HCT116 (cell line): Measurements from ENCODE around the gene KRTAP12-3.

Experiments
- EGR1 ChIP-seq: IDR thresholded peaks from 2 replicates; pipeline ENCODE4 v1.6.1; 2012; ENCODE audit warnings: low read depth
- EZH2phosphoT487 ChIP-seq: fragments of 200-600 bp; IDR thresholded peaks from 2 replicates; pipeline ENCODE4 v1.6.1; 2018; ENCODE audit warnings: antibody characterized with exemption, borderline replicate concordance
- POLR2A ChIP-seq: IDR thresholded peaks from 2 replicates; pipeline ENCODE4 v1.7.0; 2011; ENCODE audit warnings: borderline replicate concordance; ENCODE audit not compliant: insufficient read depth, insufficient read length; ENCODE audit errors: extremely low read depth
- POLR2AphosphoS5 ChIP-seq: IDR thresholded peaks from 2 replicates; pipeline ENCODE4 v1.6.1; 2011; ENCODE audit warnings: mild to moderate bottlenecking, low read depth, low read length, moderate library complexity
- RAD21 ChIP-seq: IDR thresholded peaks from 2 replicates; pipeline ENCODE4 v1.6.1; 2012; ENCODE audit warnings: low read depth, mild to moderate bottlenecking
- SP1 ChIP-seq: IDR thresholded peaks from 2 replicates; pipeline ENCODE4 v1.6.1; 2012; ENCODE audit warnings: low read depth
- ZFX ChIP-seq: fragments of 450-650 bp; IDR thresholded peaks from 2 replicates; pipeline ENCODE4 v1.6.1; 2017
- ZNF274 ChIP-seq: fragments of 200-500 bp; sonication (Bioruptor generic); IDR thresholded peaks from 2 replicates; pipeline ENCODE4 v1.6.1; 2014; ENCODE audit warnings: mild to moderate bottlenecking, low read depth, low read length, inconsistent platforms
- TF ChIP-seq, protein P1 (sequence below), 3 experiments: fragments of 200-600 bp in 1 of 3; sonication (generic) in 1 of 3; IDR thresholded peaks in 2 of 3; conservative IDR thresholded peaks in 1 of 3; 2 replicates each; pipeline ENCODE4 v1.5.1; 2012 to 2017; ENCODE audit warnings: low read depth in 2 of 3, low read length in 2 of 3, antibody characterized with exemption in 1 of 3, borderline replicate concordance in 1 of 3, control low read depth in 1 of 3, mild to moderate bottlenecking in 1 of 3, mixed read lengths in 1 of 3, mixed run types in 1 of 3, moderate library complexity in 1 of 3; ENCODE audit not compliant: insufficient read depth in 1 of 3
- TF ChIP-seq, protein P2 (sequence below): IDR thresholded peaks from 2 replicates; pipeline ENCODE4 v1.6.1; 2012; ENCODE audit warnings: low read depth
- TF ChIP-seq, protein P3 (sequence below): IDR thresholded peaks from 2 replicates; pipeline ENCODE4 v1.6.1; 2011; ENCODE audit warnings: mild to moderate bottlenecking, low read length, moderate library complexity; ENCODE audit not compliant: insufficient replicate concordance; ENCODE audit errors: extremely low read depth

DNA sequence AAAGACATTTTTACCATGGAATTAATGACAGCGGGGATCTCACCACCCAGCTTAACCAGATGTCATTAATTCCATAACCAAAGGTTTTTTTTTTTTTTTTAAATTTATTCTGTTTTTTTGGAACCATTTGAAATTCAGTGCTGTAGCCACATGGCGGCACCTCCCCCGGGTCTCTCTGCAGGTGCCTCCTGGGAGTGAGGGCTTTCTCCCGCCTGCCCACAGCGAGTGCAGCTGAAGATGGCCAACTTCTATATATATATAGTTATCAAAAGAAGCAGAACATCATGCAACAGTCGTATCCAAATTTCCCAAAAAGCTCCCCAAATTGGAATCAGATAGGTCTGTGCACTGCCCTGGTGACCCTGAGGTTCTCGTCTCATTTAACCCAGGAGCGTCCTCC lies 42.3 kb upstream of the KRTAP12-3 start:
- TF ChIP-seq, protein P1, sequence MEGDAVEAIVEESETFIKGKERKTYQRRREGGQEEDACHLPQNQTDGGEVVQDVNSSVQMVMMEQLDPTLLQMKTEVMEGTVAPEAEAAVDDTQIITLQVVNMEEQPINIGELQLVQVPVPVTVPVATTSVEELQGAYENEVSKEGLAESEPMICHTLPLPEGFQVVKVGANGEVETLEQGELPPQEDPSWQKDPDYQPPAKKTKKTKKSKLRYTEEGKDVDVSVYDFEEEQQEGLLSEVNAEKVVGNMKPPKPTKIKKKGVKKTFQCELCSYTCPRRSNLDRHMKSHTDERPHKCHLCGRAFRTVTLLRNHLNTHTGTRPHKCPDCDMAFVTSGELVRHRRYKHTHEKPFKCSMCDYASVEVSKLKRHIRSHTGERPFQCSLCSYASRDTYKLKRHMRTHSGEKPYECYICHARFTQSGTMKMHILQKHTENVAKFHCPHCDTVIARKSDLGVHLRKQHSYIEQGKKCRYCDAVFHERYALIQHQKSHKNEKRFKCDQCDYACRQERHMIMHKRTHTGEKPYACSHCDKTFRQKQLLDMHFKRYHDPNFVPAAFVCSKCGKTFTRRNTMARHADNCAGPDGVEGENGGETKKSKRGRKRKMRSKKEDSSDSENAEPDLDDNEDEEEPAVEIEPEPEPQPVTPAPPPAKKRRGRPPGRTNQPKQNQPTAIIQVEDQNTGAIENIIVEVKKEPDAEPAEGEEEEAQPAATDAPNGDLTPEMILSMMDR (IDR thresholded peaks at IDR 0.05 in 2 of 3, conservative IDR thresholded peaks at IDR 0.05 in 1 of 3; ENCODE audit: borderline replicate concordance in 1 of 3, insufficient read depth in 1 of 3, low read depth in 2 of 3, low read length in 2 of 3), result no peak
- TF ChIP-seq POLR2A, result no peak
- no peak for TF ChIP-seq ZNF274
- no peak for TF ChIP-seq RAD21
- no peak for TF ChIP-seq POLR2AphosphoS5
- TF ChIP-seq, protein P2, sequence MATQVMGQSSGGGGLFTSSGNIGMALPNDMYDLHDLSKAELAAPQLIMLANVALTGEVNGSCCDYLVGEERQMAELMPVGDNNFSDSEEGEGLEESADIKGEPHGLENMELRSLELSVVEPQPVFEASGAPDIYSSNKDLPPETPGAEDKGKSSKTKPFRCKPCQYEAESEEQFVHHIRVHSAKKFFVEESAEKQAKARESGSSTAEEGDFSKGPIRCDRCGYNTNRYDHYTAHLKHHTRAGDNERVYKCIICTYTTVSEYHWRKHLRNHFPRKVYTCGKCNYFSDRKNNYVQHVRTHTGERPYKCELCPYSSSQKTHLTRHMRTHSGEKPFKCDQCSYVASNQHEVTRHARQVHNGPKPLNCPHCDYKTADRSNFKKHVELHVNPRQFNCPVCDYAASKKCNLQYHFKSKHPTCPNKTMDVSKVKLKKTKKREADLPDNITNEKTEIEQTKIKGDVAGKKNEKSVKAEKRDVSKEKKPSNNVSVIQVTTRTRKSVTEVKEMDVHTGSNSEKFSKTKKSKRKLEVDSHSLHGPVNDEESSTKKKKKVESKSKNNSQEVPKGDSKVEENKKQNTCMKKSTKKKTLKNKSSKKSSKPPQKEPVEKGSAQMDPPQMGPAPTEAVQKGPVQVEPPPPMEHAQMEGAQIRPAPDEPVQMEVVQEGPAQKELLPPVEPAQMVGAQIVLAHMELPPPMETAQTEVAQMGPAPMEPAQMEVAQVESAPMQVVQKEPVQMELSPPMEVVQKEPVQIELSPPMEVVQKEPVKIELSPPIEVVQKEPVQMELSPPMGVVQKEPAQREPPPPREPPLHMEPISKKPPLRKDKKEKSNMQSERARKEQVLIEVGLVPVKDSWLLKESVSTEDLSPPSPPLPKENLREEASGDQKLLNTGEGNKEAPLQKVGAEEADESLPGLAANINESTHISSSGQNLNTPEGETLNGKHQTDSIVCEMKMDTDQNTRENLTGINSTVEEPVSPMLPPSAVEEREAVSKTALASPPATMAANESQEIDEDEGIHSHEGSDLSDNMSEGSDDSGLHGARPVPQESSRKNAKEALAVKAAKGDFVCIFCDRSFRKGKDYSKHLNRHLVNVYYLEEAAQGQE, result no peak
- TF ChIP-seq SP1, result no peak
- no peak for TF ChIP-seq EGR1
- no peak for TF ChIP-seq ZFX
- no peak for TF ChIP-seq EZH2phosphoT487
- TF ChIP-seq, protein P3, sequence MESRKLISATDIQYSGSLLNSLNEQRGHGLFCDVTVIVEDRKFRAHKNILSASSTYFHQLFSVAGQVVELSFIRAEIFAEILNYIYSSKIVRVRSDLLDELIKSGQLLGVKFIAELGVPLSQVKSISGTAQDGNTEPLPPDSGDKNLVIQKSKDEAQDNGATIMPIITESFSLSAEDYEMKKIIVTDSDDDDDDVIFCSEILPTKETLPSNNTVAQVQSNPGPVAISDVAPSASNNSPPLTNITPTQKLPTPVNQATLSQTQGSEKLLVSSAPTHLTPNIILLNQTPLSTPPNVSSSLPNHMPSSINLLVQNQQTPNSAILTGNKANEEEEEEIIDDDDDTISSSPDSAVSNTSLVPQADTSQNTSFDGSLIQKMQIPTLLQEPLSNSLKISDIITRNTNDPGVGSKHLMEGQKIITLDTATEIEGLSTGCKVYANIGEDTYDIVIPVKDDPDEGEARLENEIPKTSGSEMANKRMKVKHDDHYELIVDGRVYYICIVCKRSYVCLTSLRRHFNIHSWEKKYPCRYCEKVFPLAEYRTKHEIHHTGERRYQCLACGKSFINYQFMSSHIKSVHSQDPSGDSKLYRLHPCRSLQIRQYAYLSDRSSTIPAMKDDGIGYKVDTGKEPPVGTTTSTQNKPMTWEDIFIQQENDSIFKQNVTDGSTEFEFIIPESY, result no peak
